Neural cell (in vitro differentiated cells): Measurements from ENCODE around the gene ASIC1.

ENCODE experiments used
- CTCF ChIP-seq: fragments of 450-650 bp; IDR thresholded peaks from 2 replicates; pipeline ENCODE4 v1.5.1; 2014; ENCODE audit warnings: antibody characterized with exemption, mild to moderate bottlenecking, moderate library complexity; ENCODE audit not compliant: poor library complexity, severe bottlenecking
- EP300 ChIP-seq: fragments of 450-650 bp; conservative IDR thresholded peaks from 2 replicates; pipeline ENCODE4 v1.6.1; 2014; ENCODE audit warnings: antibody characterized with exemption, mild to moderate bottlenecking, moderate library complexity; ENCODE audit not compliant: poor library complexity, severe bottlenecking
- EZH2 ChIP-seq: fragments of 200-600, 300-800 bp; shearing (Covaris generic), sonication (generic); IDR thresholded peaks from 2 replicates; pipeline ENCODE4 v1.6.1; 2014; ENCODE audit warnings: antibody characterized with exemption, low read length, borderline replicate concordance, mild to moderate bottlenecking; ENCODE audit not compliant: insufficient read depth, poor library complexity, severe bottlenecking
- POLR2AphosphoS5 ChIP-seq: IDR thresholded peaks from 2 replicates; pipeline ENCODE4 v1.6.1; 2012
- RAD21 ChIP-seq: fragments of 450-650 bp; conservative IDR thresholded peaks from 2 replicates; pipeline ENCODE4 v1.6.1; 2014; ENCODE audit warnings: antibody characterized with exemption, mild to moderate bottlenecking, moderate library complexity
- SMC3 ChIP-seq: fragments of 450-650 bp; conservative IDR thresholded peaks from 2 replicates; pipeline ENCODE4 v1.6.1; 2014; ENCODE audit warnings: antibody characterized with exemption, mild to moderate bottlenecking, moderate library complexity; ENCODE audit not compliant: poor library complexity
- TAF1 ChIP-seq: IDR thresholded peaks from 2 replicates; pipeline ENCODE4 v1.6.1; 2012; ENCODE audit warnings: low read depth

- TF ChIP-seq POLR2AphosphoS5 (no peak), EZH2 (no peak), RAD21 (no peak), CTCF (no peak), EP300 (no peak), SMC3 (no peak), TAF1 (no peak)
These were observed 1.4 kb downstream of the ASIC1 start for GRCh38 chr12:50058743-50059312.
